GM21717 (cell line): ENCODE results near the gene MAP3K14.
A peak's percentile ranks its signal among the peaks of the same experiment; 100 is the strongest.
"Not testable (repeated sequence)": the region's sequence is repeated elsewhere in the genome, so short reads cannot be mapped to it uniquely, and the experiment has no call there.

Source experiments
- ATAC-seq: cut with Tn5 transposase; IDR thresholded peaks from one replicate; pipeline ENCODE4 v1.9.1; 2021; ENCODE audit warnings: mild to moderate bottlenecking, moderate library complexity; ENCODE audit not compliant: unreplicated experiment

The MAP3K14 gene

DNA sequence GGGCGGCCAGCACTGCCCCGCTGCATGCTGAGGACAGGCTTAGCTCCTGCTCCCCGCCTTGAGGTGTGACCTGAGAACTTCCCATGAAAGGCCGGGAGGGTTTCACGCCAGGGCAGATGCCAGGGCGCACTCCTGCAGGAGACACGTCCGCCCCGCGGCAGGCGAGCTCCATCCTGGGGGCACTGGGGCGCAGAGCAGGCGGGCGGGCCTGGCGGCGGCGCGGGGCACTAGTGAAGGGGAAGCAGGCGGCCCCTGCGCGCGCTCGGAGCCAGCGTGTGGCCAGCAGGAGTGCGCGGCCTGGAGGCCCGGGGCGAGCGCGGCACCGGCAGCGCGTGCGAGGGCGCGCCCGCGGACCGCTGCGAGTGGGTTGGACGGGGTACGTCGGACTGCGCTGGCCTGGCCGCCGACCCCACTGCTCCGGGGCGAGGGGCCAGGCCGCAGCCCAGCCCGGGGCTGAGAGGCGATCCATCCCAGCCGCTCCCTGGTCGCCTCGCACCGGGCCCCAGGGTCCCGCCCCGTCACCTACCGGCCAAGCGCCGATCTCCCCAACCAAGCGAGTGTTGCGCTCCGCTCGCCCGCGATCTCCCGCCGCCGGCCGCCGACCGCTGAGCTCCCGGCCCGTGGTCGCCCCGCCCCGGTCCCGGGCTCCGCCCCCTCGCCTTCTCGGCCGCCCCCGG is at the start of gene MAP3K14:
TSS of gene MAP3K14 (minus strand) at position 587 of the 677 bp plus-strand sequence. CDS start 26,275 bp downstream, outside the sequence.
- ATAC-seq, result peak; percentile 19

DNA sequence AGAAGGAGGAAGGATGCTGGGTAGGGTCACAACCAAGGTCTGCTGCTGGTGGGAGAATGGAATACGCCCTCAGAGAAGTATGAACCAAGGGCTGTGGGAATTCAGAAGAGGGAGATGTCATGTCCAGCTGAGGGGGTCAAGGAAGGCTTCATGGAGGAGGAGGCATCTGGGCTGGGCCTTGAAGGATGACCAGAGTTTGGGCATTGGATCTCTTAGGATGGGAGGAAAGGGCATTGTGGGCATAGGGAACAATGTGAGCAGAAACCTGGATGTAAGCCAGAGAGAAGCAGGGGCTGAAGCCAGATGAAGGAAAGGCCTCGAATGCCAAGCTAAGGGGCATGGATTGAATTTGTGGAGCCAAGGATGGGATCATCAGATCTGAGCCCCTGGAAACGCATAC is 49.2 kb upstream of the MAP3K14 start:
- ATAC-seq, result no peak

DNA sequence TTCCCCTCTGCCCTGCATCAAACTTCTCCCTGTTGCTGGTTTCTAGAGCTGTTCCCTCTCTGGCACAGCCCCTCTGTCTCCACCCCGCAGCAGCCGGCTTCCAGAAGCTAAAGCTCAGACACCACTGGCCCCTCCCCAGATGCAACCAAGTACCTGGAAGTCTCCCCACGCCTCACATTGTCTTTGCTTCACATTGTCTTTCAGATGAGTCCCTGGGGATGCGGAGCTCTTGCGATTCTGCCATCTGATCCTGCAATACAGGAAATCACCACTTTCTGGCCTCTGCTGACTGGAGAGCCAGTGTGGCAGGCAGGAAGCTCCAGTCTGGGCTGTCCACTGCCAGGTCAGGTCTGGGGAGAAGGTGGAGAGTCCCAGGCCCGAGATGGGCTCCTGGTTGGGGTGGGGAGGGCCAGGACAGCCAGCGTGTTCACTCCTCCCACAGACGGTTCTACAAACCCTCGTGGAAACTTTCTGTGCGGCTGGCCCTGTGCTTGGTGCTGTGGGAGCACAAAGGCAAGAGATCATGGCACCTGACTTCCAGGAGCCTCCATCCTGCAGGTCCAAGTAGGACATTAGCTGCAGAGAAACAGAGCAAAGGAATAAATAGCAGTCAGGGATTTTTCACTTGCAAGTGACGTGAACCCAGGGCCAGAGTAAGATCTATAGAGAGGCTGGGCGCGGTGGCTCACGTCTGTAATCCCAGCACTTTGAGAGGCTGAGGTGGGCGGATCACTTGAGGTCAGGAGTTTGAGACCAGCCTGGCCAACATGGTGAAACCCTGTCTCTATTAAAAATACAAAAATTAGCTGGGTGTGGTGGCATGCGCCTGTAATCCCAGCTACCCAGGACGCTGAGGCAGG is 47.9 kb upstream of the MAP3K14 start:
- ATAC-seq, result no peak

DNA sequence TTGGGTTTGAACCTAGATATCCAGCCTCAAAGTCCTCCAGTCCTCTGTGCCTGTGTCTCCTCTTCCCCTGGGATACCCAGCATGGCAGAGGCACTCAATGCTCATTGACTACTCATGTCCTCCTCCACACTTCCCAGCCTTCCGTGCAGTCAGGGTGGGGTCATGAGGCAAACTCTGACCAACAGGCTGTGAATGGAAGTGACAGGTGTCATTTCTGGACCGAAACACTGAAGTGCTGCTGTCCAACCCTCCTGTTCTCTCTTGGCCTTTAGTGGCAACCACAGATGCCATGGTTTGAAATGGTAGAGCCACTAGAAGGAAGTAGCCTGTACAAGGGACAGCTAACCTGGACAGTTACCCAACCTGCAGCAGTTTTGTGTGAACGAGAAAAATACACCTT is 46.7 kb upstream of the MAP3K14 start:
- ATAC-seq, result no peak

DNA sequence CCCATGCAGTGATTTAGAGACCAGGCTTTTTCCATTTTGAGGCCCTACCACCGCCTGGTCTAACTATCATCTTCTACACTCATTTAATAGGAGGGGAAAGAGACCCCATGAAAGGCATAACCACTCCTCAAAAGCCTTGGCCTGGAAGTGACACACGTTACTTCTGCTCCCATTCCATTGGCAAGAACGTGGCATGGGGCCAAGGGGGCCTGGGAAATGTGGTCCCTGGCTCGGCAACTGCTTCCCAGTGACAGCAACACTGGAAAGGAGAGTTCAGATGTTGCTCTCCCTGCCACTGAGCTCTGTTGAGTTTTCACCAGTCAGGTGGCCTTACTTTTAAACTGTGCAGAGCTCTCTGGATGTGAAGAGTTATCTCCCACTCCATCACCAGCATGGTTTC is 45.2 kb upstream of the MAP3K14 start:
- no peak for ATAC-seq

DNA sequence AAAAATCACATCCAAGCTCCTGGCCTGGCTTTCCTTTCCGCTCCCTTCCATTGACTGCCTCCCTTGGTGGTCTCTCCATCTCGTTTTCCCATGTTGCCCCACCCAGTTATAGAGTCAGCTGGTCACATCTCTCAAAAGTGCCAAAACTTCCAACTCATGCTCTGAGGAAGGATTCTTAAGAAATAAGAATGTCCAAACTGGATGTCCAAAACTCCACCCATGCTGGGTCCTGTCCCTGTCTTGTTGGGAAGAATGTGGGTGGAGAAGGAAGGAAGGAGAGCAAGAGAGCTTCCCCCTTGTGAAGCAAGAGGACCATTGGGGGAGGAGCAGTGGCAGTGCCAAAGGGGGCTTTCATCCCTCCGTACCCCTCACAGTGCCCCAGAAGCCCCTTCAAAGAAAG is 44.6 kb upstream of the MAP3K14 start:
- ATAC-seq, result no peak

DNA sequence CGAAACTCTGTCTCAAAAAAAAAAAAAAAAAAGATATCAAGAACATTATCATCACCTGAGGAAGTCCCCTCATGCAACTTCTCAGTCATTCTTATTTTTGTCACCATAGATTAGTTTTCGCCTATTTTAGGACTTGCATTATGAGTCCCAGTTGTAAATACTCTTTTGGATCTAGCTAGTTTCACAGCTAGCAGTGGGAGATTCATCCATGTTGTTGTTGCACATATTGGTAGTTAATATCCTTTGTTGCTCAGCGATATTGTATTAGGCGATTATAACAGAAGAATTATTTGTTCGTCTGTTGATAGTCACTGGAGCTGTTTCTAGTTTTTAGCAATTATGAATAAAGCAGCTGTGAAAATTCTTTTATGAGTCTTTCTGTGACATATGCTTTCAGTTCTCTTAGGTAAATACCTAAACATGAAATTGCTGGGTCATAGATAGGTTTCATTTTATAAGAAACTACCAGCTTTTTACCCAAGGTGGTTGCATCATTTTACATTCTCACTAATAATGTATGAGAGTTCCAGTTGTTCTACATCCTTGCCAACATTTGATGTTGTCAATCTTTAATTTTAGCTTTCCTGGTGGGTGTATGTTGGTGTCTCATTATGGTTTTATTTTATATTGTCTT is 40.7 kb upstream of the MAP3K14 start:
- ATAC-seq, result peak; percentile 39

DNA sequence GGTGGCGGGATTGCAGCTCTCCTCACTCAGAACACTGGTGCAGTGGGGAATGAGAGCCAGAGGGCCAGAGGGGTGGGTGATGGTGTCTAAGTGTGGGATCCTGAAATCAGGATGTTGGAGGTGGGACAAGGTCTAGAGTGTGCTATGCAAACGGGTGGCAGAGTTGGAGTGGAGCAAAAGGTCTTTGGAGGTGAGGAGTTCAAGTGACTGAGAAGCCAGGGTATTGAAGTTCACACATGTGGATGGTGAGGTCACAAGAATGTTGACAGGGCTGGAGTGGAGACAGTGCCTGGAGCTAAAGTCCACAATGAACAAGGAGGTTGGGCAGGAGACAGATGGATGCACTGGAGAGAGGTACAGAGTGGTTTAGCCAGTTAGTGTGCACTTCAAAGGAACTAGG is 38.3 kb upstream of the MAP3K14 start:
- ATAC-seq, result no peak

DNA sequence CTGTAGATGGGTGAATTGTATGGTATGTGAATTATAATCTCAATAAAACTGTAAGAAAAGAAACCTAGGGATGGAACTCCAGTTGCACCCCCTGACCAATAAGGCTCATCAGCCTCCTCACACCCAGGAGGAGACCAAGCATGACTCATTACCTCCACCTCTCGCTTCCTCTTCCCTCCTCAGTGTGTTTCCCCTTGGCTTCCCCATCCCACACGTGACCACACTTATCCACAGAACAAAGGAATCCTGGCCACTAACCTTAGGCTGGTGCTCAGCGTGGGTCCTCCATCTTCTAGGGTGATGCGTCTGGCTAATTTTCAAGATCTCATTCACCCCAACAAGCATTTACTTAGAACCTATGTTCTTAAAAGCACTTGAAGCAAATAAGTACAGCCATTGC is 36.2 kb upstream of the MAP3K14 start:
- no peak for ATAC-seq

DNA sequence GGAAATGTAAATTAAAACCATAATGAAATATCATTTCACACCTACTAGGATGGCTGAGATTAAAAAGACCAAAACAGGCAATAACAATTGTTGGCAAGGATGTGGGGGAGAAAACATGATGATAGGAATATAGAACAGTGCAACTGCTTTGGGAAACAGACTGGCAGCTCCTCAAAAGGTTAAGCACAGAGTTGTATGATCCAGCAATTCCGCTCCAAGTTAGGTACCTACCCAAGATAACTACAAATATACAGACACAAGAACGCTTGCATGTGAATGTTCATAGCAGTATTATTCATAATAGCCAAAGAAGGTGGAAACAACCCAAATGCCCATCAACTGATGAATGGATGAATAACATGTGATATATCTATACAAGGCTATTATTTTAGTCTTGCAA is 35.0 kb upstream of the MAP3K14 start:
- no peak for ATAC-seq

DNA sequence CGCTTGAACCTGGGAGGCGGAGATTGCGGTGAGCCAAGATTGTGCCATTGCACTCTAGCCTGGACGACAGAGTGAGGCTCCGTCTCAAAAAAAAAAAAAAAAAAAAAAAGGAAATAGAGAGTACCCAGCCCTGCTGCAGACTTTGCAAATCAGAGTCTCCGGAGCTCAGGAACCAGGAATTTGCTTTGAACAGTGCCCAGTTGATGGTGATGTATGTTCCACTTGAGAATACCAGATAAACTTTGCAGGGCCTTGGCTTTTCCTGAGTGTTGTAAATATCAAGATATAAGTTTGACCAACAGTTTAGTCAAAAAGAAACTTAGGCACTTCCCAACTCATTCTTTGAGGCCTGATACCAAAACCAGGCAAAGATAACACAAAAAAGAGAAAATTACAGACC is 30.6 kb upstream of the MAP3K14 start:
- ATAC-seq, result no peak

DNA sequence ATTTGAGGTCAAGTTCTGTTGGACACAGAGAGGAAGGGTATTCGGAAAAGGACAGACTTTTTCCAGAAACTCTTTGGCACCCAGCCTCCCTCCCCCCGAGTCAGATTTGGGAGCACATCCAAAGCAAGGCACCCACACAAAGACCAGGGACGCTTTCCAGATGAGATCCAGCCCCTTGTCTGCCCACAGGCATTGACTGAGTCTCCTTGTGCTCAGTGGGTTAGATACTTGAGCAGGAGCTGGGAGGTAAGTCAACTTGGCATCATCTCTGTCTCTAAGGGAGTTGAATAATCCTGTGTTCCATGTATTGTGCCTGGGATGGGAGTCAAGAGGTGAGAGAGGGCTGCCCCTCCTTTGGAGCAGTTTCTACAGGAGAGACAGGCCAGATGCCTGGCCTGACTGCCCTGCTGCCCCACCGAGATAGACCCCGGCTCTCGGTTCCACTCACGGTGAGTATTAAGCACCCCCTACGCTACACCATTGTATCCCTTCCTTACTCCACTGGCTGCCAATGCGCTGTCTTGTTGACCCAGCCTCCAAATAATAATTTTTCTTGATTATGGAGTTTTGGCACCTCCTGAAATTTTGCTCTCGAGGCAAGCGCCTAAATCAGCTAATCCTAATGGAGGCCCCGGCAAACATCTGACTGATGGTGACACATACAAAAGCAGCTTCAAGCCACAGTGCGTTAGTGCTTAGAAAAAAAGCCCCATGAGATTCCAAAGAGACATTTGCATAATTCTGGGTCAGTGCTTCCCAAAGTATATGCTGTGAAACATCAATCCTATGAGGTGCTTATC is 29.6 kb upstream of the MAP3K14 start:
- ATAC-seq, result no peak

DNA sequence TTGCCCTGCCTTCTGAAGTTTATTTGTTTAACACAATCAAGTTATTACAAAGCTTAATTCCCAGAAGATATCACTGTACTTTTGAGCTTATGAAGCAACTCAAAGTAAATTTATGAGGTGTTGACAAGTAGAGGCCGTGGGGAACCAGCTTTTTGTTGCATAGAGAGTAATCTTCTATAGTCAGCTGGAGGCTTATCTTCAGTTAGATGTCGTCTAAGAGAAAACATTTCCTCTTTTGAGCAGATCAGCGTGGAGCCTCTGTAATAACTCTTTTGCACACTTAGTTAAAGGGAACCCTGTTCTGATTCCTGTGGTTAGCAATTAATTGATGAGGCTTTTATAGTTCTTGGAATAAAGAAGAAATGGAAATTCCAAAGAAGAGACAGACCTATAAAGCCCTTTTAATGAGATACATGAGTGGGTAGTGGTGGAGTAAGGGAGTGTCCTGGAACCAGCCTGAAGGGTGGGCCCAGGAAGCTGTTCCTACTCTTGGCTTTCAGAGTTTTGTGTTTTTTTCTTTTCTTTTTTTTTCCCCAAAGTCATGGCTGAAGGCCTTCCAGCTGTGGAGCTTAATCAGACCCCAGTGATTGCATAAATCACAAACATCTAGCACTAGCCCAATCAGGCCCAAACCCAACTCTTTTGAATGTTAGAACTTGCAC is 28.9 kb upstream of the MAP3K14 start:
- no peak for ATAC-seq

DNA sequence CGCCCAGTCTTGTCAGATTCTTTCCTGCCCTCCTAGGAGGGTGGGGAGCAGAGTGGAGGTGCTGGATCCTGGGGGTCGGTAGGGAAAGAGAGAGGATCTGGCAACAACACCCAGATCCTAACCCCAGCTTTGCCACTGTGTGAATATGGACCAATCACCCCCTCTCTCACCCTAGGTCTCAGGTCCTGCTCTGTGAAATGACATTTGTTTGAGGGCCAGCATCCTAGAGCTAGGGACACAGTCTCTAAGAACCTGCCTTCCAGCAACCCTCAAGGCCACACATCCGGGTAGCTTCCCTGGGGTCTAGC is 28.4 kb upstream of the MAP3K14 start:
- no peak for ATAC-seq

DNA sequence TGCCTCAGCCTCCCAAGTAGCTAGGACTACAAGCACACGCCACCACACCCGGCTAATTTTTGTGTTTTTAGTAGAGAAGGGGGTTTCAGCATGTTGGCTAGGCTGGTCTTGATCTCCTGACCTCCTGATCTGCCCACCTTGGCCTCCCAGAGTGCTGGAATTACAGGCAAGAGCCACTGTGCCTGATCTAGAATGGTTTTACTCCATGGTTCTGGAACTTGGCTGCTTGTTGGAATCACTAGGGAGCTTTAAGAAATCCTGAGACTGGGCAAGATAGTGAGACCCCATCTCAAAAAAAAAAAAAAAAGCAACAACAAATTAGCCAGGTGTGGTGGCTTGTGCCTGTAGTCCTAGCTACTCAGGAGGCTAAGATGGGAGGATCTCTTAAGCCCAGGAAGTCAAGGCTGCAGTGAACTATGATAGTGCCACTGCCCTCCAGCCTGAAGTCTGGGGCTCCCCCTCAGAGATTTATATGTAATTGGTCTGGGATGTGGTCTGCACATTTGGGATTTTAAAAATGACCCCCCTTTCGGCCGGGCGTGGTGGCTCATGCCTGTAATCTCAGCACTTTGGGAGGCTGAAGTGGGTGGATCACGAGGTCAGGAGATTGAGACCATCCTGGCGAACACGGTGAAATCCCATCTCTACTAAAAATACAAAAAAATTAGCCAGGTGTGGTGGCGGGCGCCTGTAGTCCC is 27.3 kb upstream of the MAP3K14 start:
- not testable (repeated sequence) for ATAC-seq

DNA sequence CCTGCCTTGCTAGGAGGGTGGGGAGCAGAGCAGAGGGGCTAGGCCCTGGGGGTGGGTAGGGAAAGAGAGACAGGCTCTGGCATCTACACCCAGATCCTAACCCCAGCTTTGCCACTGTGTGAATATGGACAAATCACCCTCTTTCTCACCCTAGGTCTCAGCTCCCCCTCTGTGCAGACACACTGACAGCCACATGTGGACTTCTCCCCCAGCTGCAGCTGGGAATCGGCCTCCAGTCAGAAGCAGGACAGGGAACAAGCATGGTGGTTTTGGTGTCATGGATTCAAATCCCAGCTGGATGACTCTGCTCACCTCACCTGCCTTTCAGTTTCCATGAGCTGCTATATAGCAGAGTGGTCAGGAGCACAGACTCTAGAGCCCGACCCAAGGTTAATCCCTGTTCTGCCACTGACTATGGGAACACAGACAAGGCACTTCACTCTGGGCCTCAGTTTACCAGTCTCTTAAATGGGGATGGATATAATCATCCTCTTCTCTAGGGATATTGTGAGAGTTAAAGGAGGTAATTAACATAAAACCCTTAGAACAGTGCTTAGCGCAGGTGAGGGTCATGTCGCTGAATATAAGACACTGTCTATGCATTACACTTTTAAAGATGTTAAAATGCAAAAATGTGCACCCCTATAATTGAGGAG is 26.2 kb upstream of the MAP3K14 start:
- no peak for ATAC-seq

DNA sequence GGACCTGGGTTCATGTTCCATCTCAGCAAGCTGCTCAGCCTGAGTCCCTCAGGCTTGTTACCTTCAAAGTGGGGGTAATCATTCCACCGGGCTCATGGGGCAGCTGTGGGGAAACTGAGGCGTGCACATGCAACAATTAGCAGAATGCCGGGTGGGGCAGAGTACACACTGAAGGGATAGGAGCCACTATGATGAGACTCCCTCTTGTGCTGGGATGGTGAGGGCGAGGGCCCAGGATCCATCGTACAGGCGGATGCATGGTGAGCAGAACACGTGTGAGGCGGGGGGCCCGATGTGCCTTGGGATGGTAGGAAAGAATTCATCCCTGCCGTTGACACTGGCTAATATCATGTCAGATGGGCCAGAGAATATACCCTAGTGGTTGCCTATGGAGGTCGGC is 25.5 kb upstream of the MAP3K14 start:
- ATAC-seq, result no peak

DNA sequence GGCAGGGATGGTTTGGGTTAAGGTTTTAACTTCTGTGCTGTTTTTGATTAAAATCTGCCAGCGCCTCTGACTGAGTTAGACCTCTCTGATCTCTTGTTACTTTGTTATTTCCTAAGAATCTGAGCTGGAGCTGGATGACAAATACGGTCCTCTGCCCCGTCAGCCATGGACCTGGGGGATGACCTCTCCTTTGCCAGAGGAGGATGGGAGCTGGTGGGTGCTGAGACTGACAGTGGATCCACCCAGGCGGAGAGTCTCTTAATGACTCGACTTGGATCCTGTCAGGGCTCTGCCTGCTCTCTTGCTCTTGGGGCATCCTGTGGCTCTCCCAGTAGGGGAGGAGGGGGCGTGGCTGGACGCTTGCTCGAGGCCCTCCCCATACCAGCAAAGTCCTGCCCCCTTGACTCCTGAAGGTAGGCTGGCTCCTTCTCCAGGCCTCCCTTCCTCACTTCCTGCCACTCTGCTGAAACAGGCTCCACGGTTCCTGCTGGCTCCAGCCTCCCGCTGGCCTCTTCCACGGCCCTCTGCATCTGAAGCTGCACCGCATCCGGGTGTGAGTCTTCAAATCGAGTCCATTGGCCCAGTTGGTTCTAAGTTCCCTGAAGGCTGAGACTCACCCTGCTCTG is 24.8 kb upstream of the MAP3K14 start:
- no peak for ATAC-seq
